ENCODE data around the gene LPIN3. TPM values are rescaled to one million over a fixed set of nuclear protein-coding genes. Genes with fewer than 3 reads are reported as not detected.

Gene LPIN3
- total RNA-seq, 6 donors from 2014 or later = 9.4 to 78.6 (median 14.2) TPM

GRCh38 chr20:41406353-41406752 is 65.7 kb downstream of the LPIN3 start:
- DNase-seq (no peak), ATAC-seq (ENCODE audit: low FRiP score in 2 of 2) (no peak)
- Histone ChIP-seq H3K4me1 (peaks cover 0 to 8% (median 6%) of the 10 kb centered on the region in 4 donors), H3K27me3 (no peaks in the 10 kb centered on the region), H3K9me3 (no peaks in the 10 kb centered on the region), H3K36me3 (peaks cover 16 to 95% (median 64%) of the 10 kb centered on the region in 4 donors), H3K27ac (peak overlapping the region in 1 of 4 donors; percentile 24), H3K4me3 (no peak overlapping the region)
- WGBS, 2 donors = 63 to 79% methylated on average over 9 to 10 of the region's 10 CpGs
- no peak for TF ChIP-seq EP300 (IDR thresholded peaks at IDR 0.05)
- TF ChIP-seq POLR2A (IDR thresholded peaks at IDR 0.05) = no peak
- no peak for TF ChIP-seq POLR2AphosphoS5 (IDR thresholded peaks at IDR 0.05)

DNA sequence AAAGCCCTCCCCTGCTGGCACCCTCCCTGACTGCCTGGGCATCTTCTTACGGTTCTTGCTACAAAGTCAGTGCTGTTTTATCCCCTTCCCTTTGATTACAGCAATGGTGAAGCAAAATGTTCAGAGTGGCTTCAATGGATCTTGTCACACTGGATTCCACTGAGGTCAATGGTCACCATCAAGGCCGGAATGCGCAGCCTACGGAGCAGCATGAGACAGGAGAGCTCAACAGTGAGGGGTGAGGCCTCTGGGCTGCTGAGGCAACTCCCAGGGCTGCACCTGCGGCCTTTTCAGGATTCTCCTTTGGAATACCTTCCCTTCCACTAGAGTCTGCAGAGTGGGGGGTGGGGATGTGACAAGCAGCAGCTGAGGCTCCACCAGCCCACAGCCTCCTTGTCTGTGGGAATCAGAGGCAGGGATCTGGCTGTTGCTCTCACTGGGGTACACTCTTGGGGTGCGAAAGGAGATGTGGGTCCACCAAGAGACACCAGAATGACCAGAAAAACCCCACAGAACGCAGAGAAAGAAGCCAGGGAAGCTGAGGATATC is 66.3 kb downstream of the LPIN3 start:
- Histone ChIP-seq H3K4me3 (no peak overlapping the region), H3K4me1 (peaks cover 0 to 8% (median 6%) of the 10 kb centered on the region in 4 donors), H3K9me3 (no peaks in the 10 kb centered on the region), H3K27ac (peak overlapping the region in 1 of 4 donors; percentile 24), H3K36me3 (peaks cover 16 to 99% (median 68%) of the 10 kb centered on the region in 4 donors), H3K27me3 (no peaks in the 10 kb centered on the region)
- DNase-seq (no peak), ATAC-seq (ENCODE audit: low FRiP score in 2 of 2) (no peak)
- TF ChIP-seq POLR2A (IDR thresholded peaks at IDR 0.05) = no peak
- no peak for TF ChIP-seq POLR2AphosphoS5 (IDR thresholded peaks at IDR 0.05)
- TF ChIP-seq EP300 (IDR thresholded peaks at IDR 0.05) = no peak
- WGBS, 2 donors = 87 to 89% methylated on average over 7 of the region's 7 CpGs

GRCh38 chr20:41407607-41408006 is 67.0 kb downstream of the LPIN3 start:
- H3K27me3 ChIP-seq = no peaks in the 10 kb centered on the region
- TF ChIP-seq POLR2A (IDR thresholded peaks at IDR 0.05) = no peak
- no peak for TF ChIP-seq POLR2AphosphoS5 (IDR thresholded peaks at IDR 0.05)
- TF ChIP-seq, protein P1, sequence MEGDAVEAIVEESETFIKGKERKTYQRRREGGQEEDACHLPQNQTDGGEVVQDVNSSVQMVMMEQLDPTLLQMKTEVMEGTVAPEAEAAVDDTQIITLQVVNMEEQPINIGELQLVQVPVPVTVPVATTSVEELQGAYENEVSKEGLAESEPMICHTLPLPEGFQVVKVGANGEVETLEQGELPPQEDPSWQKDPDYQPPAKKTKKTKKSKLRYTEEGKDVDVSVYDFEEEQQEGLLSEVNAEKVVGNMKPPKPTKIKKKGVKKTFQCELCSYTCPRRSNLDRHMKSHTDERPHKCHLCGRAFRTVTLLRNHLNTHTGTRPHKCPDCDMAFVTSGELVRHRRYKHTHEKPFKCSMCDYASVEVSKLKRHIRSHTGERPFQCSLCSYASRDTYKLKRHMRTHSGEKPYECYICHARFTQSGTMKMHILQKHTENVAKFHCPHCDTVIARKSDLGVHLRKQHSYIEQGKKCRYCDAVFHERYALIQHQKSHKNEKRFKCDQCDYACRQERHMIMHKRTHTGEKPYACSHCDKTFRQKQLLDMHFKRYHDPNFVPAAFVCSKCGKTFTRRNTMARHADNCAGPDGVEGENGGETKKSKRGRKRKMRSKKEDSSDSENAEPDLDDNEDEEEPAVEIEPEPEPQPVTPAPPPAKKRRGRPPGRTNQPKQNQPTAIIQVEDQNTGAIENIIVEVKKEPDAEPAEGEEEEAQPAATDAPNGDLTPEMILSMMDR (IDR thresholded peaks at IDR 0.05) = no peak
- TF ChIP-seq EP300 (IDR thresholded peaks at IDR 0.05) = no peak
- DNase-seq (no peak), ATAC-seq (ENCODE audit: low FRiP score in 2 of 2) (no peak)
- H3K27ac ChIP-seq = no peak overlapping the region
- peaks cover 16 to 100% (median 74%) of the 10 kb centered on the region in 4 donors for H3K36me3 ChIP-seq
- no peaks in the 10 kb centered on the region for H3K9me3 ChIP-seq
- no peak overlapping the region for H3K4me3 ChIP-seq
- 86 to 90% methylated on average over 10 of the region's 10 CpGs for WGBS, 2 donors
- peaks cover 0 to 8% (median 6%) of the 10 kb centered on the region in 4 donors for H3K4me1 ChIP-seq

GRCh38 chr20:41408156-41408794 is 67.7 kb downstream of the LPIN3 start:
- H3K36me3 ChIP-seq = peaks cover 21 to 100% (median 80%) of the 10 kb centered on the region in 4 donors

DNA sequence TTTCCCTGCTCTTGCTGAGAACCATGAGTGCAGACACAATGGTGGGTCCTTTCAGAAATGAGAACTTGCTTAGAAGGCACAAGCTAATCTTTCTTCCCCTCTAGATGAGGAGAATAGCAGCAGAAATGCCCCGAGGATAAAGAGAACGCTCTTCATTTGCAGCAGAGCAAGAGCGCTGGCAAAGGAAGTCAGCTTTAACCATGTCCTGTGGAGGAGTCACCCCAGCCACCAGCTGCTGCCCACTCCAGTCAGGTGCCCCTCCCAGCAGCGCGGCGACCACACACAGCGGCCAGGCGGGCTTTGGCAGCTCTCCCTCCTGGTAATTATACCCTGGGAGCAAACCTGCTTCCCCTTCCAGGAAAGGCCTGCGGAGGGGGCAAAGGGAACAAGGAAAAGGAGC is 68.4 kb downstream of the LPIN3 start:
- no peaks in the 10 kb centered on the region for H3K9me3 ChIP-seq
- no peak overlapping the region for H3K27ac ChIP-seq
- peak in 1 of 2 donors; percentile 62 for DNase-seq
- TF ChIP-seq, protein P1 (IDR thresholded peaks at IDR 0.05) = no peak
- TF ChIP-seq EP300 (IDR thresholded peaks at IDR 0.05) (no peak), POLR2A (IDR thresholded peaks at IDR 0.05) (no peak), POLR2AphosphoS5 (IDR thresholded peaks at IDR 0.05) (no peak)
- H3K36me3 ChIP-seq = peaks cover 21 to 100% (median 83%) of the 10 kb centered on the region in 4 donors
- H3K27me3 ChIP-seq = no peaks in the 10 kb centered on the region
- peaks cover 0 to 8% (median 6%) of the 10 kb centered on the region in 4 donors for H3K4me1 ChIP-seq
- no peak for ATAC-seq (ENCODE audit: low FRiP score in 2 of 2)
- WGBS, 2 donors = 46 to 67% methylated on average over 4 to 9 of the region's 9 CpGs
- no peak overlapping the region for H3K4me3 ChIP-seq

More at GRCh38 chr20:41408156-41408794, 67.7 kb downstream of the LPIN3 start:
- H3K4me3 ChIP-seq = no peak overlapping the region
- ATAC-seq (ENCODE audit: low FRiP score in 2 of 2) (no peak), DNase-seq (no peak)
- TF ChIP-seq POLR2A (IDR thresholded peaks at IDR 0.05) = no peak
- TF ChIP-seq, protein P1 (IDR thresholded peaks at IDR 0.05) = no peak
- no peak for TF ChIP-seq POLR2AphosphoS5 (IDR thresholded peaks at IDR 0.05)
- no peak for TF ChIP-seq EP300 (IDR thresholded peaks at IDR 0.05)
- H3K4me1 ChIP-seq = peaks cover 0 to 8% (median 6%) of the 10 kb centered on the region in 4 donors
- no peaks in the 10 kb centered on the region for H3K27me3 ChIP-seq
- WGBS, 2 donors = 66 to 69% methylated on average over 5 of the region's 5 CpGs
- H3K9me3 ChIP-seq = no peaks in the 10 kb centered on the region
- no peak overlapping the region for H3K27ac ChIP-seq

Other genes starting within 250 kb of the LPIN3 start
- 100 to 1,000 TPM in 3 of 6 donors, 10 to 100 TPM in 3; 69.8 to 383 (median 99.5) TPM for gene PLCG1, start 203.3 kb upstream of the LPIN3 start, total RNA-seq
- 10 to 100 TPM; 30.4 to 57.5 (median 44.9) TPM for gene ZHX3, start 23.1 kb upstream of the LPIN3 start, total RNA-seq
- gene EMILIN3, start 26.0 kb downstream of the LPIN3 start, total RNA-seq = under 1 TPM in 4 of 6 donors, not detected in 2; 0.06 to 0.61 (median 0.16) TPM

Measured in upper lobe of left lung (tissue), 6 donors.